Adipose tissue (tissue), 3 donors: ENCODE data around the gene RAC2. TPM values are rescaled to one million over a fixed set of nuclear protein-coding genes. Genes with fewer than 3 reads are reported as not detected.
A peak's percentile ranks its signal among the peaks of the same experiment; 100 is the strongest.

Experiments used
- H3K27ac ChIP-seq: one replicate; pipeline ENCODE4 v1.5.1; 2013; ENCODE audit warnings: low read depth, low read length
- WGBS, 3 donors: extraction: QIAGEN DNeasy Blood & Tissue Kit; methylation state at CpG; one replicate each; pipeline ENCODE4 v1.1.7; 2013; 5-methylcytosine and 5-hydroxymethylcytosine counted together
- polyA plus RNA-seq, 3 donors: library from polyadenylated mRNA; stranded (reverse); fragments of 200-250 nt; gene quantifications; one replicate each; pipeline ENCODE4 v1.2.3, GENCODE V29; 2013
- donor health status: healthy with polysubstance abuse.
- donor health status: Bipolar disorder and iron deficiency.
- donor health status: healthy.

RAC2 gene
- polyA plus RNA-seq = 10 to 100 TPM in 2 of 3 donors, 1 to 10 TPM in 1; 5.7 to 29.8 (median 26.9) TPM

DNA sequence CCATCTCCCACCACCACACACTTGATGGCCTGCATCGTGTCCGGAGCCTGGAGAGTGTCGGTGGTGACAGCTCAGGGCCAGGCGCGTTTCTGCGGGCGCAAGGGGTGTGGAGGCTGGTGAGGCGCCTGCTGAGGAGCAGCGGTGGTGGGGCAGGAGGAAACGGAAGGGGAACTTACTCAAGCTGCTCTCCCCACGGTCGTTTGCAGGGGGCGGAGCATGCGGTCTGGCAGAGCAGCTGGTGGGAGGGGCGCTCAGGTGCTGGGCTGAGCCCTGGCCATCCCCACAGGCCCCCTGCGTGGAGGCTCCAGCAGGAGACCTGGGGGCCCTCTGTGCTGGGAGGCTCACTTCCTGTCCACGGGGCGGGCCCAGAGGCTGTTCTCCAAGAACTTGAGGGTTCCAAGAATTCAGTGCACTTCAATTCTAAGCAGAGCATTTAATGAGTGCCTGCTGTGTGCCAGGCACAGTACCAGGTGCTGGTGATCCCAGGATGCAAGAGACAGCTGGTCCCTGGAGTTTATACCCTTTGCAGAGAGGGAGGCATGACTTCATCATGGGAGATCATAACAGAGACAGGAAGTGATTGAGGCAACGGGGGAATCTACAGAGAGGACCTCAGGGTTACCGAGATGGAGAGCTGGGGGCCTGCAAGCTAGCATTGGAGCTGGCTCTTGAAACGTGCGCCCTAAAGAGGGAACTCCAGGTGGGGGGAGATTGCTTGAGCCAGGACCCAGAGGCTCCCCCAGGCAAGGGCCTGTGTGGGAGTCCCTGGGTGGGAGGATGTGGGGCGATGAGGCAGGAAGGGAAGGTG lies at the start of gene RAC2:
TSS of gene RAC2 (minus strand) at position 156 of the 808 bp plus-strand sequence. CDS start at position 35, 121 bp downstream.
- peak within 1 kb of the TSS; percentile 36 for H3K27ac ChIP-seq
- 4 to 15% (median 8%) methylated on average over 21 to 23 of the region's 23 CpGs for WGBS, 3 donors

DNA sequence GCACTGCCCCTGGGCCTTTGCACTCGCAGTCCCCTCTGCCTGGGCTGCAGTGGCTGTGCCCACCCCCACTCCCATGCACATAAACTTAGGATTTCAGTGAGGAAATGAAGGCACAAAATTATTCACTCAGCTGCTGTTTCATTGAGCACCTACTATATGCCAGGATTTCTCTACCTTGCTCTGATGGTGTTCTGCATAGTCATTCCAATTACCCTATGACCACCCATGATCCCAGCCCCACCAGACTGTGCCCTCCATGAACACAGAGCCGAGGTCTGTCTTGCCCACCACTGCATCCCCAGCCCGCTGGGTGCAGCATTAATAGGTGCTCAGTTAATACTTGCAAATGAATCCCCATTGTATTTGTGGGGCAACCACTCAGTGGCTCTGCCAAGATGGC lies 49.1 kb upstream of the RAC2 start:
- H3K27ac ChIP-seq = no peak overlapping the region
- WGBS, 3 donors = 81 to 96% (median 90%) methylated on average over 3 of the region's 3 CpGs

DNA sequence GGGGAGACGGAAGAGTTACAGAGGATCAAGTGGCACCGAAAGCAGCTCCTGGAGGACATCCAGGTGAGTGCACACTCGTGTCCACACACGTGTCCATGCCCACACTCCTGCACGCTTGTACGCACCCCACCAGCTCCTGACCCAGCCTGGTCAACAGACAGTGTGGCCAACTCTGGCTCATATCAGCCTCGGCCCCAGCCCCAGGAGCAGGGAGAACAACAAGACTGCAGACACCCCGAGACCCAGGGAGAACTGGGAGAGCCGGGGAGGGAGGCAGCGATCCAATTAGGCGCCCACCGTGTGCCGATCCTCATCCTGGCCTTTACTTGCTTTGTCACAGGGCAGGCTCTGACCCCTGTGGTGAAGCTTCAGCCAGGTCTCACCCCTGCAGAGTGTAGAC lies 48.6 kb upstream of the RAC2 start:
- 62 to 88% (median 84%) methylated on average over 13 of the region's 13 CpGs for WGBS, 3 donors
- H3K27ac ChIP-seq = no peak overlapping the region

DNA sequence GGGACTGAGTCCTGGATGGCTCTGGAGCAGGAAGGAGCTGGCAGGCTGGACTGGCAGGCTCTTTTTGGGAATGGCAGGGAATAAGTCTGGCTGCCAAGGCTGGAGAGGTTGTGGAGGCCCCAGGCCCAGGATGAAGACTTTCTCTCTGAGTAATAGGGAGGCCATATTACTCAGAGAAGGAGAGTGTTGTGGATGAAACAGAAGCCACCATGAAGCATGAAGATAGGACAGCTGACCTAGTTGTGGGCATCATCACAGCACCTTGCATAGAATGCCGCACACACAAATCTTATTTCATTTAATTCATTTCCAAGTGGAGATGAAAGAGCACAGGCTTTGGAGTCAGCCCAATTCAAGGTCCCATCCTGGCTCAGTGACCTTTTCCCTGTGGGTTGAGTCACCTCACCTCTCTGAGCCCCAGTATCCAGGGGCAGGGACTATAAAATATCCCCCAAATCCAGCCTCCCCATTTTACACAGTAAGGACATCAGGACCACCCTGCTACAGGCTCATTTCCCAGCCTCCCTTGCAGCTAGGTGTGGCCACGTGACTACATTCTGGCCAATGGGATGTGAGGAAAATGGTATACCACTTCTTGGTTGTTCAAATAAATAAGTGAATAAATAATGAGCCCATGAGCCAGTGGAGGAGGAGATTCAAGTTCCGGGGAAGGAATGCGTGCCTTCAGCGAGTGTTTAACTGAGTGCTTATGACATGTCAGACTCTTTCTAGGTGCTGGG lies 47.7 kb upstream of the RAC2 start:
- H3K27ac ChIP-seq = no peak overlapping the region
- 90 to 96% (median 91%) methylated on average over 5 of the region's 5 CpGs for WGBS, 3 donors

DNA sequence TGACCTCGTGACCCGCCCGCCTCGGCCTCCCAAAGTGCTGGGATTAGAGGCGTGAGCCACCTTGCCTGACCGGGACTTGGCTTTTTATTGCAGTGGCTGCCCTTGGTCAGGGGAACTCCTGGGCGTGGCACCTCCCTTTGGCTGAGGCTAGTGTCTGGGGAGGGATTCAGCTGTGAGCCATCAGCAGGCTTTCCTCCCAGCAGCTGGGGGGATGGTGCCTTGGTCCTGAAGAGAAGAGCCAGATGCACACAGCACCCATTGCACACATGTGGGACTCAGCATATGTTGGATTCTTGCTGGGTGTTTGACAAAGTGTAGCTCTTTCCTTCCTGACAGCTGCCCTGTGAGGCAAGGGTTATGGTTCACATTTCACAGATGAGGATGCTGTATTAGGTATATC lies 46.7 kb upstream of the RAC2 start:
- 58 to 64% (median 63%) methylated on average over 7 of the region's 7 CpGs for WGBS, 3 donors
- H3K27ac ChIP-seq = no peak overlapping the region

DNA sequence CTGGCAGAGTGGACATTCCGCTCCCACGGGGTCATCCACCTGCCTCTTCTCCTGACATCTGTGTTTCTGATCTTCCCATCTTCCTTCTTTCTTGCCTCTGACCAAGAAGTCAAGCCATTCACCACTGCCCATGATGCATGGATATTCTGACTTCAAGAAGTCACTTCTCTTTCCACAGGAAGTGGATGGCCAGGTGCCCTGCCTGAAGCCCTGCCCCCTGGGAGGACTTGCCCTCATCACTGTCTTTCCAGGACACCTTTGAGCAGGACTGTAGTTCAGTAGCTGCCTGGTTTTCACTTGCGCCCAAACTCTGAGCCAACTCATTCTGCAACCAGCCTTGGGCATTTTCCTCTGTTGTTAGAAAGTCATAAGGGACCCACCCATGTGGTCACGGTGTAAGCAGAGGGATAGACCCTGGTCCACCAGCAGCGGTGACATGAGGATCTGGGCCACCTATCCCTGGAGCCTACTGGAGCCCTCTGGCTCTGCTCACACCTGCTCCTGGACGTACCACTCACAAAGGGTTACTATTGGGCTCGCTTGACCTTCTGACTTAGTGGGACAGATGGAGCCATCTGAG lies 45.2 kb upstream of the RAC2 start:
- no peak overlapping the region for H3K27ac ChIP-seq
- 86 to 94% (median 94%) methylated on average over 7 of the region's 7 CpGs for WGBS, 3 donors

DNA sequence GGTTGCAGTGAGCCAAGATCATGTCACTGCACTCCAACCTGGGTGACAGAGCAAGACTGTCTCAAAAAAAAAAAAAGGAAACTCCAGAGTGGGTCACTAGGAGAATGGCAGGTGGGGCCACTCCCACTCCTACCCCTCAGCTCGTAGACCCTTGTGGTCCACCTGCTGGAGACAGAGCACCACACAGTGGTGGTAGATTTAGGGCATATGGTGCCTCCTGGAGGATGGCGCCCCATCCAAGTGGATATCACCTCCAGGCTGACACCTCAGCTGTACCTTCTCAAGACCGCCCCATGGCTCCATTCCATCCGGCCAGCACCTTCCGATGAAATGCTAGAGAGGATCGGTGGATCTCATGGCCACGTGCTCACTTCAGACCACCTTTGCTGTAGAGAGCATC lies 44.5 kb upstream of the RAC2 start:
- 79 to 92% (median 90%) methylated on average over 7 of the region's 7 CpGs for WGBS, 3 donors

DNA sequence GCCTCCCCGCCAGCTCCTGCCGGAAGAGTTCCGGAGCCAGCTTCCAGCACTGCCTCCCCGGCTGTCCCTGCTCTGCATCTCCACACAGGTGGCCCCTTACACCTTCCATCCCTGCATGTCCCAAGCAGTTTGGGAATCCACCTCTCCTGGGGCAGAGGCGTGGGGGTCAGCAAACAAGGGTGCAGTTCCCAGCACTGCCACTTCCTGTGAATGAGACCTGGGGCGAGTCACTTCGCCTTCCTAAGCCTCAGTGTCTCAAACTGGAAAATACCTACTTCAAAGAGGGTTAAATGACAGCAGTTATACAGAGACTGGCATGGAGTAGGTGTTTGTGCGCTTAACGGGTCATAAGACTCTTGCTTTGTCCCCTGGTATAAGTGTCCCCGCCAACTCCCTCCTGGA lies 43.5 kb upstream of the RAC2 start:
- WGBS, 3 donors = 66 to 87% (median 85%) methylated on average over 10 of the region's 10 CpGs
- no peak overlapping the region for H3K27ac ChIP-seq

More for the DNA sequence above, 44.5 kb upstream of the RAC2 start:
- no peak overlapping the region for H3K27ac ChIP-seq

DNA sequence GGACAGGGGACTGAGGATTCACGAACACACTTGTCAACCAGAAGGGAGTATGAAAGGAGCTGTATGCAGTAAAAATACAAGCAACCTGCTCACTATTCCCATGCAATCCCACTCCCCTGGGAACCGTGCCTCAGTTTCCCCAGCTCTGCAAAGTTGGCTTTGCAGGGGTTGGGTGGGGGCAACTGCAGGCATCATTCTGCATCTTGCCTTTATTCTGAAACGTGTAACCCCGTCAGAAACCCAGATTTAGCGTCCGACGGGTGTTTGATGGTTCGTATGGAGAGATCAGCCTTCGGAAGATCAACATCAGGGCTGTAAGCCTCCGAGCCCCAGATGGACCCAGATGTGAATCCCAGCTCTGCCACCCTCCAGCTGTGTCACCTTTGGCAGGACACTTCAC lies 41.9 kb upstream of the RAC2 start:
- WGBS, 3 donors = 72 to 90% (median 89%) methylated on average over 10 of the region's 10 CpGs
- no peak overlapping the region for H3K27ac ChIP-seq

DNA sequence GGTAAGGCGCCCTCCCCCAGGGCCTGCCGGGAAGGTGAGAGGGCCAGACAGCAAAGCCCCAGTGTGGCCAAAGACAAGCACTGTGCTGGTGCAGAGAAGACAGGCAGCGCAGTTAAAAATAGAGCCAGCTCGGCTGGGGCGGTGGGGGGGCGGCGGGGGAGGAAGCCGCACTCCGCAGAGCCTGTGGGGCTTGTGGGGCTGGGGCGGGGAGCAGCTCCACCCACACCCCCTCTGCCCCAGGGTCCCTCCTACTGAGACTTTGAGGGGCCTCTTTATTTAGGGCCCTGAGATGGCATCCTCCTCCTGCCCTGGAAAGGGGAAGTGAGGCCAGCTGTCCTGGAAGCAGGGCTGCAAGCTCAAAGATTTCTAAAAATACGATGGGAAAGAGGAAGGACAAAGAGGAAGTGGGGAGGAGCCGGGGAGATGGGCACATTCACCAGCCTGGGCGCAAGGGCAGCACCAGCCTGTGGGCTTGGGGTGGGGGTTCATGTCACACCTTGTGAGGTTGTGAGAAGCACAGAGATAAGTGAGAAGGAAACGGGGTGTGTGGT lies 40.8 kb upstream of the RAC2 start:
- peak overlapping the region; percentile 72 for H3K27ac ChIP-seq
- WGBS, 3 donors = 25 to 50% (median 34%) methylated on average over 13 to 14 of the region's 14 CpGs

DNA sequence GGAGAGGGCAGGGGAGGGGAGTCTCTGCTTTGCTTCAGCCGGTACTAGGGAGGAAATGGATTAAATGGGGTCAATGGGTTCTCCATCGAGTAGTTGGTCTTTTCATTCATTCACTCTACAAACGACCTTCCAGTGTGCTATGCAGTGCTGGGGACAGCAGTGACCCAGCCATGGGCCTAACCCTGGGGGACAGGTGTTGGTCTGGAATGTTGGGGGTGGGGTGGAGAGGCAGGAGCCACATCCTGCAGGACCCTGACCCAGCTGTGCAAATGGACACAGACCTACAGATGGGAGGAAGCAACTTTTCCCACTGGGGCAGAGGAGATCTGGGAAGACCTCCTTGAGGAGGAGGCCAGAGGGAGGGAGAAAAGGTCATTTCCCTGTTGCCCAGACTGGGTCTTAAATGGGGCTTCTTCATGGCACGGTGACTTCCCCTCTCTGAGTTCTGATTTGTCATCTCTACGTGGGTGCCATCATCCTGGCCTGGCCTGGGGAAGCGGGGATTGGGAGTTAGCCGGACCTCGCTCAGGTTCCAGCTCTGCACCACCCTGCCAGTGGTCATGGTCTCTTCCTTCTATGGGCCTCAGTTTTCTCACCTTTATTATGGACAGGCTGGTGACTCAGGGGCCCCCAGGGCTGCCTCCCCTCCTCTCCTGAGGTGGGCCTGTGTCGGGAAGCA lies 40.2 kb upstream of the RAC2 start:
- peak overlapping the region; percentile 72 for H3K27ac ChIP-seq
- 38 to 51% (median 42%) methylated on average over 8 to 9 of the region's 9 CpGs for WGBS, 3 donors

DNA sequence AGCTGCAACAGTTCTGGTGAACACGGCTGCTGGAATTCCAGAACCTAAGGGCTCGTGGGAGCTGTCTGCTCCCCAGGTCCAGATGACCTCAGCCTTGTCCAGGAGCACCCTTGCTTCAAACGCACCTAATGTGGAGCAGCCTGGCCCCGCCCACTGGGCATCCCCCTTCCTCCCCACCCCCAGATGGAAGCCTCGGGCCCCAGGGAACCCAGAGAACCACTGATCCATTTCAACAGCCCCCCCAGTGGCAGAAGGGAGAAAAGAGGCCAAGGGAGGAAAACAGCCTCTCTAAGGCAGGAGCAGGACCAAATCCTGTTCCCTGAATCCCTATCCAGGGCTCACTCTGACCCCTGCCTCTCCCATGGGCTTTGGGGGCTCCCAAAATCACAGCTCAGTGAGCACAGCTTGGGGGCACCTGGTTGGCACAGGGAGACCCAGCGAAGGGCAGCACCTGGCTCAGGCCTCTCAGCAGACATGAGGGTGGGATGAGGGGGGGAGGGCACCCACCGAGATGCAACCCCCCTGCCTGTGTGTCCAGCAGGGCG lies 39.4 kb upstream of the RAC2 start:
- no peak overlapping the region for H3K27ac ChIP-seq
- 36 to 46% (median 41%) methylated on average over 8 of the region's 8 CpGs for WGBS, 3 donors

DNA sequence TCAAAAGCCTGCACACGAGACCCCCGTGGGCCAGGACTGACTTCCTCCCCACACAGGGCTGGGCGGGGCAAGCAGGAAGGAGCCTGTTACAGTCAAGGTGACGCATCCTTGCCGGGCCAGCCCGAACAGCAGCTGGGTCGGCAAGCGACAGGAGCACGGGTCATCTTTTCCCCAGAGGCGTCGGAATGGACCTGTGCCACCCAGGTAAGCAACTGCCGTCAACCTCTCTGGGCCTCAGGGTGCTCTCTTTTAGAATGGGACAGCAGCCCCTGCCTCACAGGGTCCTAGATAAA lies 38.3 kb upstream of the RAC2 start, which contains the start of gene CYTH4:
TSS of gene CYTH4 (plus strand) at position 124 of the 293 bp plus-strand sequence. CDS start at position 186, 62 bp downstream.
- 24 to 38% (median 34%) methylated on average over 12 of the region's 12 CpGs for WGBS, 3 donors
- H3K27ac ChIP-seq = no peak within 1 kb of the TSS

DNA sequence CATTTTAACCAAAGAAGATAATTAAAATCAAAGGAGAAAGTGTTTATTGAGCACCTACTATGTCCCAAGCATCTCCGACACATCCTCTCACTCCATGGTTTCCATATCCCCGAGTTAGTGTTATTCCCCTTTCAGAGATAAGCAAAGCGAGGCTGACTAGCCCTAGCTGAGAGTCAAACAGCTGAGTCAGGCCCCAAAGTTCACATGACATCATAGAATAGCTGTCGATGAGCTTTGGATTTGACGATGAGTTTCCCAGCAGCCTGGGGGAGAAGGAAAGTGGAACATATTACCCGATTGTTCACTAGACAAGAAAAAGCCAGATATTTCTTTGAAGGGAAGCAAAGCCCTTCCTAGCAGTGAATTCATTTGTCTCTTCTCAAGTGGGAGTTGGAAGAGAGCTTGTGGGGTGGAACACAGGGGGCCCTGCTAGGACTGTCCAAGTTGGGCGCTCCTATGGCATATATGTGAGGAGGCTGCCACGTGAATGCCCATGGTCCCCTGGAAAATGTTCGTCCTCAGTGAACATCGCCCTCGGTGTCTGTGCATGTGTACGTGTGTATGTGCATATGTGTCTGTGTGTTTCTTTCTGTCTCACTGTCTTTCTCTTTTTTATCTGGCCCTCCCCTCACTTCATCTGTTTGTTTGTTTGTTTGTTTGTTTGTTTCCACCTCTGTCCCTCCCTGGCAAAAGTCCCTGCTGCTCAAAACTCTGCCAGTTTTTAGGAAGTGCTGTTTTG lies 37.7 kb upstream of the RAC2 start:
- WGBS, 3 donors = 63 to 73% (median 67%) methylated on average over 12 of the region's 12 CpGs
- H3K27ac ChIP-seq = no peak overlapping the region

DNA sequence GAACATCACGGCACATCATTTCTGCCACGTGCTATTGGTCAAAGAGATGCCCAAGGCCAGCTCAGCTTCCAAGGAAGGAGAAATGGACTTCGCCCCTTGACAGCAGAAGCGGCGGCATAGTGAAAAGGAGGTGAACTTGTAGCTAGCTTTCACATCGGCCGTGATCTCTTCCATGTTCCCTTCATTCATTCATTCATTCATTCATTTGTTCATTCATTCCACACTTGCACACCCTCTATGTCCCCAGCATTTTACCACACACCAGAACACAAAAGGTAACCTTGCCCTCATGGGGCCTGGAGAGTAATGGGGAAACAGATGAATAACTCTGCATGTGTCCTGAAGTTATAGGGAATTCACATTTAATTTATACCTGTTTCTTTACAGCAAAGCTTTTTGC lies 37.1 kb upstream of the RAC2 start:
- WGBS, 3 donors = 76 to 93% (median 83%) methylated on average over 7 of the region's 7 CpGs
- no peak overlapping the region for H3K27ac ChIP-seq

DNA sequence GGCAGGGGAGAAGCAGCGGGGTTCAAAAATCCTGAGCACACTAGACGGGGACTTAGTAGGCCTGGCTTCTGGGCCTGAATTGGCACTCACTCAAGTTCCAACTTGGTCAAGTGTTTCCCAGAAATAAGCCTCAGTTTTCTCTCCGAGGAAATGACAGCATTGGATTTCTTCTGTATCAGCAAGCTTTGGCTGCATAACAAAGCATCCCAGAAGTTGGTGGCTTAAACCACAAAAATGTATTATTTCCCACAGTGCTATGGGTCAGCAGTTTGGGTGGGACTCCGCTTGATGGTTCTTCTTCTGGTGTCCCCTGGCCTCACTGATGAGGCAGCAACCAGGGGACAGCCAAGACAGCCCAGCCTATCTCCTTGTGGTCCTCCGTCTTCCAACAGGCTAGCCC lies 36.6 kb upstream of the RAC2 start:
- no peak overlapping the region for H3K27ac ChIP-seq
- 91 to 94% (median 92%) methylated on average over 5 of the region's 5 CpGs for WGBS, 3 donors

DNA sequence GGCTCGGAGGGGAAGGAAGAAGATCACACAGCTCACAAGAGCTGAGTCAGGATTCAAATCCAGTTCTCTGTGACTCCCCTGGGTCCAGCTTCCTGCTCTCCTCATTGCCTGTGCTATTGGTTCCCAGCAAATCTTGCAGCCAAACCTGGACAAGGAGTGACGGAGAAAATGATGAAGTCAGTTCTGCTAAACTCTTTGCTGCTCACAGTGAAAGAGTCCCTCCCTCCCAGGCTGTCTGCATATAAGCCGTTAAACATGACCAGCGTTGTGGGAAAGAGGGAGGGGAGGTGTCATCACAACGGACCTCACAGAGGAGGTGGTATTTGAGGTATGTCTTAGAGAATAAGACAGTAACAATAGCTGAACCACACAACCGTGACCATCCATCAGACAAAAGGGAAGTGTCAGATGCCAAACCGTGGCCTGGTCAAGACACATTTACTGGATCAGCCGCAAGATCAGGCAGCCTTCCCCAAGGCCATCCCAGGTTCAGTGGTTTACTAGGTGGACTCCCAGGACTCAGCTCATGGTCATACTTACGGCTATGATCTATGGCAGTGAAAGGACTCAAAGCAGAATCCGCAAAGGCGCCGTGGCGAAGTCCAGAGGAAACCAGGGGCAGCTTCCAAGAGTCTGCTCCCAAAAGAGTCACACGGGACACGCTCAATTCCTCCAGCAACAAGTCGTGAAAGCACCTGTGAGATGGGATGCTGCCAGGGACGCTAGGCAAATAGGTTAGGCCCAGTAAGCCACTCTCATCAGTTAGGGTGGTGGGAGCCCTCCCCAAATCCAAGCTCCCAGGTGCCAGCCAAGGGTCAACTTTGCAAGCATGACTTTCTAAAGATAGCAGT lies 35.5 kb upstream of the RAC2 start:
- 61 to 64% (median 63%) methylated on average over 17 of the region's 17 CpGs for WGBS, 3 donors
- no peak overlapping the region for H3K27ac ChIP-seq
